CD4-positive, alpha-beta T cell treated with Interleukin-6 for 4 hours (primary cell): ENCODE results near the gene NOC3L.

ENCODE experiments used
- DNase-seq: peaks from one replicate; pipeline ENCODE4 v3.0.0-alpha.2; 2020; ENCODE audit warnings: mixed read lengths

Gene NOC3L

GRCh38 chr10:94299417-94299816, 63.3 kb downstream of the NOC3L start:
- no peak for DNase-seq

GRCh38 chr10:94294168-94294567, 68.6 kb downstream of the NOC3L start:
- DNase-seq: no peak

GRCh38 chr10:94293354-94293753, 69.4 kb downstream of the NOC3L start:
- DNase-seq: no peak

GRCh38 chr10:94292434-94293090, 70.2 kb downstream of the NOC3L start:
- DNase-seq: no peak

GRCh38 chr10:94288361-94289101, 74.2 kb downstream of the NOC3L start:
- DNase-seq: no peak

GRCh38 chr10:94287336-94287735, 75.4 kb downstream of the NOC3L start:
- DNase-seq: no peak

- no peak for DNase-seq
Measured at GRCh38 chr10:94286901-94287300, 75.8 kb downstream of the NOC3L start.

GRCh38 chr10:94285271-94285670, 77.5 kb downstream of the NOC3L start:
- DNase-seq: no peak
